SIG-M5 treated with dmso at 0.1 percent for 504 hours (cell line): ENCODE results near the gene LOXL1.

Source experiments
- DNase-seq: peaks from one replicate; lab custom pipeline; 2025; ENCODE audit not compliant: unreplicated experiment; lab: John Stamatoyannopoulos, UW

The LOXL1 gene

DNA sequence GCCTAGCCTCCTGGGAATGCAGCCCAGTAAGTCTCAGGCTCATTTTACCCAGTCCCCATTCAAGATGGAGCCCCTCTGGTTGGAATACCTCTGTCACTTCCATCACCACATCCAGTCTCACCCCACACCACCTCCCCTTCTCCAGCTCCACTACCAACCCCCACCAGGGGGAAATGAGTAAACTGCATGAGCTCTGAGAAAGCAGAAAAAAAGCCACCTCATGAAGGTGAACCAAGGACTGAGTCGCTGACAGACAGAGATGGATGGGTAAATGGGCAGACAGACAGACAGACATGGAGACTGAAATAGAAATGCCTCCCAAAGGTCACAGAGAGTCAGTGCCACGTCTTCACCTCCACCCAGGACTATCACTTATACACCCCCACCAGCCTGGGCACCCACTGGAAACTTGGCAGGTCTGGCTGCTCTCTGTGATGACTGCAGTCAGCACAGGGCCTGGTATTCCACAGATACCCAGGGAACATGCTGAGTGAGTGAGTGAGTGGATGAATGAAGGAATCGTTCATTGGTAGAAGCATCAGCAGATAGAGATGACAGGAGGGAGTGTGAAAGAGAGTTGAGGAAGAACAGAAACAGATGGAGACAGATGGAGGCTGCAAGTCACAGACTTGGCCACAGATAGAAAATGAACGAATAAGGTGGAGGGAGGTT is 4.9 kb upstream of the LOXL1 start:
- DNase-seq, result no peak

DNA sequence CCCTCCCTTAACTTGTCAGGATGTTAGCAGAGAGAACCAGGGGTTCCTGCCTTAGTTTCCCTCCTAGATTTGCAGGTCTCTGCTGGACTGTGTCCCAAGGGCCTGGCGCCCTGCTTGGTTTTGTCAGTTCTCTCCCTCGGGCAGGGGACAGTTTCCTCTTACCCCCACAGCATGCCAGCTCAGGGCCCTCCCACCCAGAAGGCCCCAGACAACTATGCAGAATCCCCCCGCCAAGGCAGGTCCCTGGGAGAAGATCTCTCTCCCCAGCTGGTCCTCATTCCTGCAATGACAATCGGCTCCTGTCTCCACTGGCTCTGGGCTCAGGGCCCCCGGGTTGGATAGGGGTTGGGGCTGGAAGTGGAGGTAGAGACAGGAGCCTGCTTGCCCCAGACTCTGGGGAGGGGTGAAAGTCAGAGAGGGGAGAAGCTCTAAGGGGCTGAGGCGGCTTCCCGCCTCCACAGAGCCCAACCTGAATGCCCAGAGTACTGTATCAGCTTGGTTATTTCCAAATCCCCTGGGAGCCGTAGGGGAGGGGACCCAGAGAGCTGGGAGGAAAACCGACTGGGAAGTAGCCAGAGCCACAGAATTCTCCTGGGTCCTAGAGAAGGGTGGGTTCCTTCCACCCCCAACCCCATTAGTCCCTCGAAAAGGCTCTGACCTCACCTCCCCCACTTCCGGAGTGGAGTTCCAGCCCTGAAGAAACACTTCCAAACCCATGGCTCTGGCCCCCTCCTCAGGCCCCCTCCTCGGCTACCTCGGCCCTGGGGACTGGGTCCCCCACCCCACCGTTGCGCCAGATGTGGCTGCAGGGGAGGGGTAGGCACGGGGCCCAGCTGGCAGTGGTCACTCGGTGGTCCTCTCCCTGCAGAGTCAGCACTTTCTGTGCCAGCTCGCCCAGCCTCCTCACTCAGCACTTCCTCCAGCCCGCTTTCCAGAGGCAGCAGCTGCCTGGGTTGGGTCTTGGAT is 3.8 kb upstream of the LOXL1 start:
- no peak for DNase-seq

DNA sequence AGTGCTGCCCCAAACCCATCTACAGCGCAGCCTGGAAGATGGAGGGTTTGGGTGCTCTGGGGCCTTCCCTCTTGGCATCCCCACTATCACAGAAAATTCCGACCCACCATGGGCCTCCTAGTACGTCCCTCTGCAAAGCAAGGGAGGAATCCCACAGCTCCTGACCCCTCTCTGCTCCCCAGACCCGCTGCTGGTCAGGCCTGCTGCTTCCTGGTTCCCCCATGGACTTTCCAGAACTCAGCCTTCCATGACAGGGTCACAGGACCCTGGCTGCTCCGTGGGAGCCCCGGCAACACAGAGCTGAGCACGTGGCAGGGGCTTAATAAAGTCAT is 3.1 kb upstream of the LOXL1 start:
- no peak for DNase-seq

DNA sequence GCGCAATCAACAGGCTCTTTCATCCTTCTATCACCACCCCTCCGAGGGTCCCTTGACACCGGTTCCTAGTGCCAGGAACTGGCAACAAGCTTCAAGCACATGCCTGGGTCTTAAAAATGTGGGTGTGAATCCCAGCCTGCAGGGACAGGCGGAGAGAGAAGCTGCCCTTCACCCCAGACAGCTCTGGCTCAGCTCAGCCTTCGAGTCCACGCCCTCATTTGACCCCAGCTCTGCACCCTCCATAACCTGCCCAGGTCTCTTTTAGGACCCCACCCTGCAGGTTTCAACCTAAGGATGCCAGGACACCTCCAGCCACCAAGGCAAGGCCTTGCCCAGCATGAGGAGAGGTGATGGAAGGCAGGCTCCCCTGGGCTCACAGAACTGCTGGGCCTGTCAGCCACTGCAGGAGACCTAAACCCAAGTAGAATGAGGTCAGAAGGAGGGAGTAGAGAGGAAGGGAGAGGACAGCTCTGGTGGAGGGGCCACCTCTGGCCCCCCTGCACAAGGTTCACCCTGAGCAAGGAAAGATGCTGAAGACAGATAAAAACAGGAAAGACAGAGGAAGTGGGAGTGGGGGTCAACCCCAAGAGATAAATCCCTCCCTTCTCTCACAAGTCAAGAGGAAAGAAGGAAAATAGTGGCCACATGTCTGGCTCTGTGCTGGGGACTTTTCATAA is 2.6 kb upstream of the LOXL1 start:
- no peak for DNase-seq

DNA sequence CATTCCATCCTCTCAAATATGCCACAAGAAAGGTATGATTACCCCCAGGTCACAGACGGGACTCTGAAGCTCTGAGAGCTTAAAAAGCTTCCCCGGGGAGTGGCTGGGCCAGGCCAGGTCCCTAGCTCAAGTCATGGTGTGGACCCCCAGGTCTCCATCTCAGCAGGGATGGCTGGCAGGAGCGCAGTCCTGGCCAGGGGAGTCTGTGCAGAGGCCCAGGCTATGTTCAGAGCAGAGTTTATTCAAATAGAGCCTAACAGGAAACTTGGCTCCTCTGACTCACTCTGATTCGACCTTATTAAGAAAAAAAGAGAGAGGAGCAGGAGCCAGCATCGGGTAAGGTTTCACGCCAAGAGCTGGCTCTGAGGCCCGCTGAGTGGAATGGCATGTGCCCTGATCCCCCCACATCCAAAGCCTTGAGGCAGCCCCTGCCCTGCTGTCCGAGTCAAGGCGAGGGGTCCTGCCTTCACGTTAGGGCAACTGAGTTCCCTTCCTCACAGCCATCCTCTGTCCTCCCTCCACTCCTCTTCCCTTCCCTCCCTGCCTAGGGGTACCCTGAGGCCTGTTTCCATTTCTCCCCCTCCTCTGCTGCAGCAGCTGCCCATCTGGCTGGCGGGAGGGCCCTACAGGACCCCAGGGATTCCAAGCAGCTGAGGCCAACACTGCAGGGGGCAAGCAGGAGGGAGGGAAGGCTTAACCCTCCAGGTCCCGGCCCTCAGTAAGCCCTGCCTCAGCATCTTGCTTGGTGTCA is 1.9 kb upstream of the LOXL1 start:
- no peak for DNase-seq

DNA sequence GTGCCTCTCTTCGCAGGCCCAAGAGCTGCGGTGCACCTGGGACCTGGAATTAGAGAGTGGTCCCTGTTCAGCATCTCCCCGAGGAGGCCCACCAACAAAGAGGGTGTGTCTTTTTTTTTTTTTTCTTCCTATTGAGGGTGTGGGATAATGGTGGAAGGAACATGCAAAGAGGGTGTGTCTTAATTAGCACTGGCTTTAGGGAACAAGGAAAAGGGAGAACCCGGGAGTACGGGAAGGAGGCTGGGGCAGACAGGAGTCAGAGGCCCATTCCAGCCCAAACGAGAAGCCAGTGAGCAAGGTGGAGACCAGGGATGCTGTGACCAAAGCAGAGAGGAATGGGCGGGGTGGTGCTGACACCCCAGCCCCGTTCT is 429 bp upstream of the LOXL1 start:
- DNase-seq, result no peak

DNA sequence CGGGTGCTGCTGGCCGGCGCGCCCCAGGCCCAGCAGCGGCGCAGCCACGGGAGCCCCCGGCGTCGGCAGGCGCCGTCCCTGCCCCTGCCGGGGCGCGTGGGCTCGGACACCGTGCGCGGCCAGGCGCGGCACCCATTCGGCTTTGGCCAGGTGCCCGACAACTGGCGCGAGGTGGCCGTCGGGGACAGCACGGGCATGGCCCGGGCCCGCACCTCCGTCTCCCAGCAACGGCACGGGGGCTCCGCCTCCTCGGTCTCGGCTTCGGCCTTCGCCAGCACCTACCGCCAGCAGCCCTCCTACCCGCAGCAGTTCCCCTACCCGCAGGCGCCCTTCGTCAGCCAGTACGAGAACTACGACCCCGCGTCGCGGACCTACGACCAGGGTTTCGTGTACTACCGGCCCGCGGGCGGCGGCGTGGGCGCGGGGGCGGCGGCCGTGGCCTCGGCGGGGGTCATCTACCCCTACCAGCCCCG is 777 bp downstream of the LOXL1 start:
- DNase-seq, result no peak

DNA sequence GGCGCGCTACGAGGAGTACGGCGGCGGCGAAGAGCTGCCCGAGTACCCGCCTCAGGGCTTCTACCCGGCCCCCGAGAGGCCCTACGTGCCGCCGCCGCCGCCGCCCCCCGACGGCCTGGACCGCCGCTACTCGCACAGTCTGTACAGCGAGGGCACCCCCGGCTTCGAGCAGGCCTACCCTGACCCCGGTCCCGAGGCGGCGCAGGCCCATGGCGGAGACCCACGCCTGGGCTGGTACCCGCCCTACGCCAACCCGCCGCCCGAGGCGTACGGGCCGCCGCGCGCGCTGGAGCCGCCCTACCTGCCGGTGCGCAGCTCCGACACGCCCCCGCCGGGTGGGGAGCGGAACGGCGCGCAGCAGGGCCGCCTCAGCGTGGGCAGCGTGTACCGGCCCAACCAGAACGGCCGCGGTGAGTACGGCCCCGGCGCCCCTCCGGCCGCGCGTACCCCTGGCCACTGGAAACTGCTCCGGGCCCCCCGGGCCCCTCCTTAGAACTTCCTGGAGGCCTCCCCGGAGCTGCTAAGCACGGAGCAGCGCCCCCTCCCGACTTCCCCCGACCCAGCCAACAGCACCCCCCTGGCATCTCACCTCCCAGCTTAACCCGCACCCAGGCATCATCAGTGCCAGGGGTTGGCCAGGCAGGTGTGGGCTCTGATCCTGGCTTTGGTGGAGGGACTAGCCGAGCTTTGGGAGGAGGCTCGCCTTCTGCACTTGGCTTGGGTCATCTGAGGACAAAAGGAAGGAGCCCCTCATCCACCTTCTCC is 1.4 kb downstream of the LOXL1 start:
- peak; percentile 41 for DNase-seq

DNA sequence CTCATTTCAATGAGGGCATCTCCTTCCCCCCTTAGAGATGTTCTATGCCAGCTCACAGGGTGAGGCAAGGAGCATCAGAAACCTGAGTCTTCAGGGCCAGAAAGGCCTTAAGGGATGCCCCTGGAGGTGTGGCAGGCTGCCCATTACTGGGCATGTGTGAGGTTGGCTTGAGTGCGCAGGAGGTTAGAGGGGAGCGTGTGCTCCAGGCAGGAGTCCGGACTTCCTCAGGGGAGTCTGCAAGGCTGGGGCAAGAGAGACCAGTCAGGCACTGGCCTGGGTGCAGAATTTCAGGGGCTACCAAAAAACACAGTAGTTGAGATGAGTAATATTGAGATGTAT is 1.9 kb downstream of the LOXL1 start:
- DNase-seq, result no peak

DNA sequence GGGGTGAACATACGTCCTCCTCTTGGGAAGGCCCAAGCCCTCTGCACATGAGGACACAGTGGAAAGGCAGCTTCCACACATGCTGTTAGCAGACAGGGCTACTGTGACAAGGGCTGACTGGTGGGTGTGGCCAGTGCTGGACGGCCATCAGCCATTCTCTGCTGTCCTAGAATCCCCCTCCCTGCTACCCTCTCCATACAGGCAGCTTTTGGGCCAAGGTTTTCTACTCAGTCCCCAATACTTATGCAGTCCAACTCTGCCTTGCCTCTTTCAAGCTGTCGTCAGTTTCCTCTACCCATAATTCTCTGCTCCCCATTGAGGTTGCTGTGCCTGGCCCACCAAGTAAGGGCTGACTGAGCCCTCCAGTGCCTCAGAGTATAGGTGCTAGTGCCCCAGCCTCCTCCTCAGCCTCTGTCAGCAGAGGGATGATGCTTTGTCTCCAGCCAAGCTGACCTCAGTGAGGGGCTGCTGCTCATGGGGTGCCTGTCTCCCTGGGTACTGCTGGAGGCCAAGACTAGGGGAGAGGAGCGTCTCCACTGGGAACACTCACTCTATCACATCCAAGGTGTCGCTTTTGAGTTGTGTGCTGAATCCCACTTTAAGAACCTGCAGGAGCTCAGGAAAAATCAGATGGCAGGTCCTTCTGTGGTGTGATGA is 2.8 kb downstream of the LOXL1 start:
- DNase-seq, result no peak

DNA sequence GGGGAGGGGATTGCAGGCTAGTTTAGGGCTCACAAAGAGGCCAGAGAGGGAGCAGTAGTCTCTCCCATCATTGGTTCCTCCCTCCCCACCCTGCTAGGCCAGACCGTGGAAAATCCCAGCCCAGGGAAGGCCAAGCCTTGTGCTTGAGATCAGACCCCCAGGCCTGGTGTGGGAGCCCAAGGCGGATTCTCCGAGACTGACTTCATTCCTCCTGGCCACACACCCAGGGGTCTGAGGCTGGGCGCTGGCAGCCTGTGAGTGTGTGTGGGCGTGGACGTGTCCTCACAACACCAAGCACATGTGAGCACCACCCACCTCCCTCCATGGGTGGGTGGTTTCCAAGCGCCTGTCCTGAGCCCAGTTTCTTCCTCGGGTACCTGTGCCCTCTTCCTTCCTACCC is 4.1 kb downstream of the LOXL1 start:
- no peak for DNase-seq

DNA sequence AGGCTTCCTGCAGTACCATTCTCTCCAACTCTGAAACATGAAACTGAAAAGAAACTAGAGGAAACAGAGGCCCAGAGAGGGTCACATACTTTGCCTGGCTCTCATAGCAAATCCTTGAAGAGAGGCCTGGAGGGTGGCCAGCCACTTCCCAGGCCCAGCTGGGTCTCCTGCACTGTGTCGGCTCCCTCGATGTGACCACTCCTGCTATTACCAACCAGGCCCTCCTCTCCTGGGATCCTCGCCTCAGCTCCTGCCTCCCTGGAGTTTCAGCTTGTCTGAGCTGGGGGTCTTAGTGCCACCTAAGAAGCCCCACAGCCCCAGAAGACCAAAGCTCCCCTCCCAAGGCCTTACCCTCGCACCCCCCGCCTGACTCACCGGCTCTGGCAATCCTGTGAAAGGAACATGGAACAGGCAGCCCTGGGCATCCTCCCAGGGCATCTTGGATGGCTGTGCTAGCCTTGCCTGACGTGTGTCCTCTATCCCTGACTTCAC is 4.6 kb downstream of the LOXL1 start:
- no peak for DNase-seq

DNA sequence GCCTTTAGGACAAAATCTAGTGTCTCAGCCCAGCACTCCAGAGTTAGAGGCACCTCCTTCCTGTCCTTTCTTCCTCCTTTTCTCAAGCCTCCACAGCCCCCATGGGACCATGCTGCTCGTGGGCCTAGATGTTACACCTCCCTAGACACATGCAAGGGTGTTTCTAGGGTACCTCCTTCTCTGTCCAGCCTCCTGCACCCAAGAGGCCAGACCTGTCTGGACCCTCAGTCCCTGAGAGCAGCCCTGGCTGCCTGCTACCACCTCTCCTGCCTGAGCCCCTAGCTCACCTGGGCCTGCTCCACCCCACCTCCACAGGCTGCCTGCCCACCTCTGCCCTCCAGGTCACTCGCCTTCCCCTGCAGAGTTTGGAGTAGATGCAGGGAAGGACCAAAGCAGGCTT is 5.2 kb downstream of the LOXL1 start:
- DNase-seq, result no peak

DNA sequence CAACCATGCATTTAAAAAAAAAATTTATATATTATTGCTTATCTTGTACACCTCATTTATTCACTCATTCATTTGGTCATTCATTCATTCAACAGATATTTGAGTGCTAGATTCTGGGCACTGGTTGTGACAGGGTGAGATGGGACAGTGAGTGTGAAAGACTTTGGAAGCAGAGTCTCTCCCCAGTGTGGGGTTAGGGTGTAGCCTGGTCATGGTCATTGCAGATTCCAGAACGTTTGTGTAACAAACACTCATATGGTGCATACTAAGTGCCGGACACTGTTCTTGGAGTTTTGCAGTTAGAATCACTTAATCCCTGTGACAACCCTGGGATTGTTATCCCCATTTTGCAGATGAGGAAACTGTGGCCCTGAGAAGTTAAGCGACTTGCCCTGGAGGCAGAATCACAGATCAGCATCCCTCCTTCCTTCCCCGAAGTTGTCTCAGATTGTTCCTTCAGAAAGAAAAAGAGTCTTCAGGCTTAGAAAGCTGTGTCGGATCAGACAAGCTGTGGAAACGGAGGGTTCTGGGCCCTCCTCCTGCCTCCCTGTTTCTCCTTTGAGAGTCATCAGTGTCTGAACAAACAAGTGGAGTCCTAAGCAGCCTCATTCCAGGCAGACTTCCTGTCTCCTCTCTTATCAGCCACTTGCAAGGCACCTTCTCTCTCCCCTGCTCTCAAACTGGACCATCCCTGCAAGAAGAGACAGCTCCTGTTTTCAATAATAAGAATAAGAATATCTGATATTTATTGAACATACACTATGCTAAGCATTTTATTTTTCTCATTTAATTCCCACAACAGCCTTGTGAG is 6.3 kb downstream of the LOXL1 start:
- no peak for DNase-seq

DNA sequence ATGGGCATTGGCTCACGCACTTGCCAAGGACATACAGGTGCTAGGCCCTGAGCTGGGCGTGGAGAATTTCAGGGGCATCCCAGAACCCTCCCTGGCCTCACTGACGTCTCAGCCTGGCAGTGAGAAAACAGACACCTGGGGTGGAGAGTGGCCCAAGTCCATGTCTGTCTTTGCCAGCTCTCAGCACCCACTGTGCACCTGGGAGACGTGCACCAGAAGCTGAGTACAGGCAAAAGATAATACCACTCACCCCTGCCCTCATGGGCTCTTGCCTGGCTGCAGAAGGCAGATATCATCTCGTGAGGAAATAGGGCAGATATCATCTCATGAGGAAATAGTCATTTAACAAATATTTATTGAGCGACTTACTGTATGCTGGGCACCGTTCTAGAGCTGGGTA is 8.0 kb downstream of the LOXL1 start:
- DNase-seq, result no peak

DNA sequence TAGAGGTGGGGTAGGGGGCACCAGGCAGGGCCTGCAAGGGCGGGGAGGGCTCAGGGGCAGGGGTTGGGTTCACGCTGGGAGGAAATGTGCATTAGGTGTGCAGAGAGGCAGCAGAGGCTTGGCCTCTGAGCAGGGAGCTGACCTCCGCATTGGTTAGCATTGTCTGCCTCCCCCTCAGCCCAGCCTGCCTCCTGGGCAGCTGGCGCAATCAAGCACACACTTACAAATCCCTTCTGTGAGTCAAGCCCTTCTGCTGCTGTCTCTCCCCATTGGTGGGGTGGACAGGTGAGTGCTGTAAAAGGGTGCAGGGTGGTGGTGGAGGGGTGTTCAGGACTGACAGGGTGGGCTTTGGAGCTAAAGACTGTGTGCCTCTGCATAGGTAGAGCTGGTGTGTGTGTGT is 9.3 kb downstream of the LOXL1 start:
- no peak for DNase-seq

DNA sequence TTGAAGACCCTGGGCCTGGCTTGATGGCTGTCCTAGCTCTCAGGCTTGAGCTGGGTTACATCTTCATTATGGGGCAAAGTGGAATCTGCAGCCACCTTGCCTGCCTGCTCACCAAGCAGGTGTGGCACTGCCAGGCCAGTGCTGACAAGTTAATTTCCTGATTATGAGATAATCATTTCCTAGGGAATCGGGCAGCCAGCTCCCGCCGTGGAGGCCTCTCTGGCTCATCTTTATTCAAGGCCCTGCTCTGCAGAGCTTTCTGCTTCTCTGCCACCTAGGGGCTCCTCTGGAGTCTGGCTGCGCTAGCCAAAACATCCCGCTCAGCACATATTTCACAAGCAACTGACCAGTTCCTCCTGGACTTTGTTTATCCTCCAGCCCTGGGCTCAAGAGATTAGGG is 9.9 kb downstream of the LOXL1 start:
- no peak for DNase-seq

DNA sequence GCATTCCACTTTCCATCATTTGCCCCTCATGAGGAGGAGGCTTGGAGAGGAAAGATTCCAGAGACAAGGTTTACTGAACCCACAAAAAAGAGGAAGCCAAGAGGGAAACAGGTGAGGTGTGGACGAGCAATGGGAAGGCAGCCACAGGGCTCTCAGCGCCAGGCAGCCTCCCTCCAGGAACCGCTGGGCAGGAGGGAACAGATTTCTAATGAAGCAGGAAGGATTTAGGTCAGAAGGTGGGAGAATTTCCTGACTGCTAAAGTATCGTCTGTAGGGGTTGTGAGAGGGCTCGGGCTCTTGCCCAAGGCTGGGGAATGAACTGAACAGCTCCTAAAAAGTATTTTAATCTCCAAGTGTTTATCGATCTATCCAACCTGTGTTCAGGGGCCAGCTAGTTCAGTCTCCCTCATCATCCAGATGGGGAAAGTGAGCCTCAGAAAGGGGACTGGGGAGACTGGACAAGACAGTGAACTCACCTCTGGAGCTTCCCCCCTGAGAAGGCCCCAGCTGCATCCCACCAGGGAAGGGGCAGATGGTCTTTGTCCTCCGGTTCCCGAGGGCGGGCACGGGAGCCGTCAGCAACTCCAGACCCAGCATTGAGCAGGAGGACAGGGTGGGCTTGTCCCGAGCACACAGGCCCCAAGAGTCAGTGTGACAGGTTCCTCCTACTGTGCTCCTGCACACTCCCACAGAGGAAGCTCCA is 10.5 kb downstream of the LOXL1 start:
- no peak for DNase-seq

DNA sequence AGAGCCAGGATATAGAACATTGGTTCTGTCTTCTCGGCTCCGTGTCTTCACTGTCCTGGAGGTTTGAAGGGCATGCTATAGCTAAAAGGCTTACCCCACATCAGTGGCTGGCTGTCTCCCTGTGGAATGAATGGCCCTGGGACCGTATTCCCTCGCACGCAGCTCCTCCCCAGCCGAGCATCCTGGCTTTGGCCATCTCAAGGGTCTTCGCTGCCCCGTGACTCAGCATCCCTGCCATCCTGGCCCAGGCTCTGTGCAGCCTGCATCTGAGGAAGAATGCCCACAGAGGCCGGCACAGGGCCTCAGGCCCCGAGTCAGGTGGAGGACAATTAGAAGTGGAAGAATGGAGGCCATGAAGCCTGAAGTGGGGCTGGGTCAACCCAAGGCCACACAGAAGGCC is 11.0 kb downstream of the LOXL1 start:
- no peak for DNase-seq
